ENCODE measurements around the gene BIVM.

The BIVM gene

GRCh38 chr13:102788683-102789082 lies 10.2 kb upstream of the BIVM start:
- DNase-seq, result no peak

- DNase-seq, result no peak
Measured at GRCh38 chr13:102792396-102792795, 6.5 kb upstream of the BIVM start.

GRCh38 chr13:102793611-102794355 lies 5.1 kb upstream of the BIVM start:
- no peak for DNase-seq

- DNase-seq, result no peak
Measured at GRCh38 chr13:102799426-102800144, 666 bp downstream of the BIVM start.

GRCh38 chr13:102800145-102801041 lies 1.5 kb downstream of the BIVM start:
- DNase-seq, result peak; percentile 82

GRCh38 chr13:102805680-102806079 lies 6.8 kb downstream of the BIVM start:
- DNase-seq, result no peak

- DNase-seq, result no peak
Measured at GRCh38 chr13:102807699-102808098, 8.8 kb downstream of the BIVM start.

- DNase-seq, result no peak
Measured at GRCh38 chr13:102812611-102813287, 13.8 kb downstream of the BIVM start.

- DNase-seq, result no peak
Measured at GRCh38 chr13:102814025-102814607, 15.2 kb downstream of the BIVM start.

- no peak for DNase-seq
Measured at GRCh38 chr13:102814793-102815192, 15.9 kb downstream of the BIVM start.

GRCh38 chr13:102815788-102816187 lies 16.9 kb downstream of the BIVM start:
- DNase-seq, result no peak

GRCh38 chr13:102816708-102817107 lies 17.8 kb downstream of the BIVM start:
- no peak for DNase-seq

- no peak for DNase-seq
Measured at GRCh38 chr13:102817241-102817640, 18.3 kb downstream of the BIVM start.

- DNase-seq, result no peak
Measured at GRCh38 chr13:102817907-102818306, 19.0 kb downstream of the BIVM start.

GRCh38 chr13:102825400-102825799 lies 26.5 kb downstream of the BIVM start:
- DNase-seq, result no peak

- no peak for DNase-seq
Measured at GRCh38 chr13:102825921-102826706, 27.2 kb downstream of the BIVM start.

- no peak for DNase-seq
Measured at GRCh38 chr13:102830646-102831045, 31.7 kb downstream of the BIVM start.

- DNase-seq, result no peak
Measured at GRCh38 chr13:102836471-102836870, 37.6 kb downstream of the BIVM start.

- no peak for DNase-seq
Measured at GRCh38 chr13:102838273-102838672, 39.4 kb downstream of the BIVM start.

- no peak for DNase-seq
Measured at GRCh38 chr13:102838982-102839381, 40.1 kb downstream of the BIVM start.

GRCh38 chr13:102839462-102839861 lies 40.5 kb downstream of the BIVM start:
- no peak for DNase-seq

GRCh38 chr13:102845289-102845629 lies 46.3 kb downstream of the BIVM start:
- no peak for DNase-seq

Measured in CD4-positive, alpha-beta T cell treated with Interleukin-6 for 4 hours (primary cell).